ENCODE results near the gene CT45A3. TPM values are rescaled to one million over a fixed set of nuclear protein-coding genes. Genes with fewer than 3 reads are reported as not detected.
"Not testable (repeated sequence)": the region's sequence is repeated elsewhere in the genome, so short reads cannot be mapped to it uniquely, and the experiment has no call there.

CT45A3 gene
- total RNA-seq = not detected
- polyA plus RNA-seq = not detected
- long read RNA-seq, donor 1 = 0 reads
- long read RNA-seq, donor 2 = 0 reads
- long read RNA-seq, donor 3 = 0 reads
- long read RNA-seq, donor 4 = 0 reads
- long read RNA-seq, donor 5 = 0 reads
- long read RNA-seq, donor 6 = 0 reads
- long read RNA-seq, donor 7 = 0 reads
- long read RNA-seq, donor 8 = 0 reads
- long read RNA-seq, donor 9 = 0 reads
- long read RNA-seq, donor 10 = 0 reads

GRCh38 chrX:135768091-135768490 is at the start of gene CT45A3:
CT45A3 (minus strand) TSS chrX:135768191; CDS start chrX:135764444, 3,747 bp downstream.
- H3K9me3 ChIP-seq (replicated peaks in 1 of 3); H3K36me3 ChIP-seq (replicated peaks in 1 of 2); intact Hi-C loops (cut with DNase I); H3K27me3 ChIP-seq; H3K4me1 ChIP-seq (replicated peaks in 1 of 2); H3K27ac ChIP-seq; H3K4me3 ChIP-seq; DNase-seq: not testable (repeated sequence)
- WGBS, 4 donors = no CpG with 5 or more reads among the region's 17 CpGs

GRCh38 chrX:135802687-135803086 is 34.7 kb upstream of the CT45A3 start, which contains the start of gene CT45A6:
CT45A6 (minus strand) TSS chrX:135802787; CDS start chrX:135798993, 3,794 bp downstream.
- DNase-seq; H3K27me3 ChIP-seq; H3K4me3 ChIP-seq; H3K9me3 ChIP-seq (replicated peaks in 1 of 3); intact Hi-C loops (cut with DNase I); H3K4me1 ChIP-seq (replicated peaks in 1 of 2); H3K36me3 ChIP-seq (replicated peaks in 1 of 2); H3K27ac ChIP-seq: not testable (repeated sequence)
- no CpG with 5 or more reads among the region's 16 CpGs for WGBS, 4 donors

GRCh38 chrX:135785403-135785802 is 17.4 kb upstream of the CT45A3 start, which contains the start of gene CT45A5:
CT45A5 (minus strand) TSS chrX:135785503; CDS start chrX:135781729, 3,774 bp downstream.
- not testable (repeated sequence) for H3K4me3 ChIP-seq

GRCh38 chrX:135744739-135745138 is 23.3 kb downstream of the CT45A3 start:
- WGBS, 4 donors = 83 to 94% (median 85%) methylated on average over 3 of the region's 4 CpGs
- H3K27me3 ChIP-seq; H3K4me1 ChIP-seq (replicated peaks in 1 of 2); H3K36me3 ChIP-seq (replicated peaks in 1 of 2); H3K4me3 ChIP-seq; intact Hi-C loops (cut with DNase I); H3K9me3 ChIP-seq (replicated peaks in 1 of 3); H3K27ac ChIP-seq; DNase-seq: not testable (repeated sequence)

More at GRCh38 chrX:135785403-135785802, 17.4 kb upstream of the CT45A3 start, which contains the start of gene CT45A5:
- intact Hi-C loops (cut with DNase I); H3K4me1 ChIP-seq (replicated peaks in 1 of 2); H3K9me3 ChIP-seq (replicated peaks in 1 of 3); H3K27ac ChIP-seq; H3K27me3 ChIP-seq; DNase-seq; H3K36me3 ChIP-seq (replicated peaks in 1 of 2): not testable (repeated sequence)
- no CpG with 5 or more reads among the region's 16 CpGs for WGBS, 4 donors

- intact Hi-C loops (cut with DNase I) = no loop called here
- no peak overlapping the region for H3K4me3 ChIP-seq
- no peaks in the 10 kb centered on the region for H3K9me3 ChIP-seq (replicated peaks in 1 of 3)
- no peak for DNase-seq
- no peaks in the 10 kb centered on the region for H3K27me3 ChIP-seq
- H3K36me3 ChIP-seq (replicated peaks in 1 of 2) = no peaks in the 10 kb centered on the region
- no peak for TF ChIP-seq CTCF (IDR thresholded peaks at IDR 0.05)
- no peak for TF ChIP-seq POLR2A (IDR thresholded peaks at IDR 0.05)
- no peak overlapping the region for H3K27ac ChIP-seq
- H3K4me1 ChIP-seq (replicated peaks in 1 of 2) = no peaks in the 10 kb centered on the region
- WGBS, 4 donors = 79 to 88% (median 83%) methylated on average over 5 to 23 of the region's 23 CpGs
These were observed 26.7 kb downstream of the CT45A3 start for GRCh38 chrX:135741192-135741715.

- TF ChIP-seq POLR2A (IDR thresholded peaks at IDR 0.05) (no peak), CTCF (IDR thresholded peaks at IDR 0.05) (peak in 3 of 6 experiments; percentile 10 to 20 (median 18))
- H3K9me3 ChIP-seq (replicated peaks in 1 of 3) = no peaks in the 10 kb centered on the region
- 53 to 90% (median 61%) methylated on average over 7 to 18 of the region's 18 CpGs for WGBS, 4 donors
- H3K36me3 ChIP-seq (replicated peaks in 1 of 2) = no peaks in the 10 kb centered on the region
- no peaks in the 10 kb centered on the region for H3K4me1 ChIP-seq (replicated peaks in 1 of 2)
- no peaks in the 10 kb centered on the region for H3K27me3 ChIP-seq
- no peak overlapping the region for H3K4me3 ChIP-seq
- peak in 3 of 7 donors; percentile 2 to 32 (median 22) for DNase-seq
- no peak overlapping the region for H3K27ac ChIP-seq
- intact Hi-C loops (cut with DNase I) = no loop called here
These were observed 27.3 kb downstream of the CT45A3 start for GRCh38 chrX:135740681-135741149.
